HepG2 (cell line): Measurements from ENCODE around the gene PAPPA. TPM values are rescaled to one million over a fixed set of nuclear protein-coding genes. Genes with fewer than 3 reads are reported as not detected.

Experiments
- ATAC-seq: fragments of 200-7000 bp; cut with Tn5 transposase; 3 replicates; pipeline ENCODE4 v1.9.1; 2020; ENCODE audit warnings: mild to moderate bottlenecking, moderate library complexity
- BruUV-seq: library from RNA; stranded (reverse); fragments of 400-500 nt; replicated peaks from 2 replicates; lab custom pipeline; 2021; lab: Mats Ljungman, UMichigan
- CTCF ChIA-PET: fragments of 300-600 bp; formaldehyde crosslinking; extraction: SDS; loops from one replicate; lab custom pipeline; 2021; ENCODE audit warnings: low total read pairs, inconsistent platforms, low intra/inter-chr PET ratio; lab: Yijun Ruan, JAX
- POLR2A ChIA-PET: fragments of 350-600 bp; sonication (Branson Sonifier 250); formaldehyde crosslinking; loops from one replicate; lab custom pipeline; 2020; ENCODE audit warnings: antibody characterized with exemption, inconsistent platforms; lab: Yijun Ruan, JAX
- DNase-seq: peaks from one replicate; pipeline ENCODE4 v3.0.0-alpha.2; 2015; ENCODE audit warnings: low spot score
- FAIRE-seq: peaks from 3 replicates; lab custom pipeline; 2011; peaks lifted over from hg19 to GRCh38; lab: Jason Lieb, UNC
- H2AFZ ChIP-seq: one replicate; pipeline ENCODE4 v1.6.1; 2011; ENCODE audit warnings: low read length, inconsistent platforms
- H3K27ac ChIP-seq: fragments of 300-600 bp; 3 replicates; pipeline ENCODE4 v1.8.0; 2011; ENCODE audit warnings: mixed run types, mild to moderate bottlenecking, mixed read lengths, low read length, inconsistent platforms; ENCODE audit not compliant: insufficient read depth; ENCODE audit errors: extremely low read length
- H3K27me3 ChIP-seq, 2 experiments: fragments of 200-600 bp in 1 of 2; 2 replicates in 1 of 2; 3 replicates in 1 of 2; pipeline versions ENCODE4 v1.6.0 to v1.8.0; 2011; ENCODE audit warnings: low read length in 2 of 2, mild to moderate bottlenecking in 2 of 2, moderate library complexity in 2 of 2, inconsistent platforms in 1 of 2; ENCODE audit not compliant: insufficient read depth in 2 of 2, control insufficient read depth in 1 of 2
- H3K36me3 ChIP-seq, 2 experiments: fragments of 200-600 bp in 1 of 2; replicated peaks in 1 of 2; 2 replicates in 1 of 2; 3 replicates in 1 of 2; pipeline versions ENCODE4 v1.5.1 to v1.8.0; 2011; ENCODE audit warnings: low read length in 2 of 2, inconsistent platforms in 1 of 2; ENCODE audit not compliant: insufficient read depth in 2 of 2, control insufficient read depth in 1 of 2
- H3K4me1 ChIP-seq: 2 replicates; pipeline ENCODE4 v1.5.1; 2012; ENCODE audit warnings: low read length, inconsistent platforms; ENCODE audit not compliant: insufficient read depth
- H3K4me2 ChIP-seq: 2 replicates; pipeline ENCODE4 v1.6.0; 2011; ENCODE audit warnings: low read depth, low read length, inconsistent platforms
- H3K4me3 ChIP-seq, 3 experiments: fragments of 200-600 bp in 1 of 3; sonication (generic), shearing (Covaris generic) in 1 of 3; replicated peaks in 1 of 3; 2 replicates each; pipeline ENCODE4 v1.5.1; 2011 to 2016; ENCODE audit warnings: low read length in 3 of 3, inconsistent platforms in 2 of 3, low read depth in 2 of 3, mild to moderate bottlenecking in 2 of 3, control low read depth in 1 of 3, mixed read lengths in 1 of 3; ENCODE audit not compliant: insufficient read depth in 1 of 3
- H3K79me2 ChIP-seq: one replicate; pipeline ENCODE4 v1.6.1; 2011; ENCODE audit warnings: low read length, inconsistent platforms; ENCODE audit not compliant: insufficient read depth
- H3K9ac ChIP-seq: 2 replicates; pipeline ENCODE4 v1.6.0; 2011; ENCODE audit warnings: mild to moderate bottlenecking, low read depth, low read length, inconsistent platforms; ENCODE audit not compliant: insufficient read depth
- H3K9me3 ChIP-seq: 2 replicates; pipeline ENCODE4 v1.5.1; 2012; ENCODE audit warnings: mild to moderate bottlenecking, low read length
- H4K20me1 ChIP-seq: 2 replicates; pipeline ENCODE4 v1.6.0; 2011; ENCODE audit warnings: inconsistent platforms, mild to moderate bottlenecking, low read length, moderate library complexity; ENCODE audit not compliant: insufficient read depth
- IRF2 ChIP-seq: IDR thresholded peaks from 2 replicates; pipeline ENCODE4 v1.6.1; 2018; ENCODE audit warnings: missing genetic modification reagents, missing compliant biosample characterization
- KLF15 ChIP-seq: sonication (generic); formaldehyde crosslinking; IDR thresholded peaks from 2 replicates; pipeline ENCODE4 v1.8.1; 2023; ENCODE audit warnings: borderline replicate concordance, mild to moderate bottlenecking, inconsistent platforms, missing genetic modification reagents, mixed read lengths
- MAFK ChIP-seq, 2 experiments: IDR thresholded peaks in 1 of 2; conservative IDR thresholded peaks in 1 of 2; 2 replicates each; pipeline ENCODE4 v1.6.1; 2011; ENCODE audit warnings: improper control_type of control experiment in 2 of 2, low read length in 2 of 2
- WGBS: methylation state at CpG from one replicate; pipeline ENCODE4 v1.1.6; 2017; ENCODE audit warnings: low lambda C conversion rate; 5-methylcytosine and 5-hydroxymethylcytosine counted together
- in situ Hi-C: cut with HindIII; loops from 2 replicates; pipeline ENCODE4 v1.10.0; 2017; ENCODE audit warnings: low pct_unique_long_range_greater_than_20kb; ENCODE audit not compliant: extremely low pct_ligation_motif_present
- intact Hi-C: fragments of 100-400 bp; cut with micrococcal nuclease; formaldehyde crosslinking; loops from one replicate; pipeline ENCODE4 v1.10.0; 2022; ENCODE audit not compliant: unreplicated experiment
- polyA plus RNA-seq, 8 experiments: library from polyadenylated mRNA; depleted of rRNA in 3 of 8; stranded (reverse) in 7 of 8; unstranded in 1 of 8; fragments of >200 nt; fragmentation: Illumina TruSeq in 4 of 8; extraction: Trizol in 4 of 8; gene quantifications; 2 replicates each; pipeline versions ENCODE4 v1.2.1 to v1.2.3, GENCODE V29; 2011 to 2016; ENCODE audit warnings: low read depth in 4 of 8, missing spikeins in 1 of 8, mixed read lengths in 1 of 8; ENCODE audit not compliant: insufficient read depth in 1 of 8
- total RNA-seq, 5 experiments: library from RNA; depleted of rRNA; stranded (reverse); fragments of >200 nt; fragmentation: Illumina TruSeq; extraction: Trizol; gene quantifications; 2 replicates each; pipeline ENCODE4 v1.2.3, GENCODE V29; 2016; ENCODE audit warnings: low read depth in 1 of 5
- TF ChIP-seq, protein P1 (sequence below): IDR thresholded peaks from 2 replicates; pipeline ENCODE4 v1.4.0; 2020; ENCODE audit warnings: mild to moderate bottlenecking, missing genetic modification reagents
- TF ChIP-seq, protein P2 (sequence below): sonication (generic); formaldehyde crosslinking; IDR thresholded peaks from 2 replicates; pipeline ENCODE4 v1.5.1; 2020; ENCODE audit warnings: mild to moderate bottlenecking, missing genetic modification reagents, borderline replicate concordance
- TF ChIP-seq, protein P3 (sequence below): sonication (generic); formaldehyde crosslinking; IDR thresholded peaks from 2 replicates; pipeline ENCODE4 v1.5.1; 2020; ENCODE audit warnings: mild to moderate bottlenecking, missing genetic modification reagents

Gene PAPPA
- total and polyA plus RNA-seq, 2 of the 13 experiments (the other 11 are each of a cell fraction or from before 2014, with no cell fraction given), result 0.09 to 0.11 TPM

DNA sequence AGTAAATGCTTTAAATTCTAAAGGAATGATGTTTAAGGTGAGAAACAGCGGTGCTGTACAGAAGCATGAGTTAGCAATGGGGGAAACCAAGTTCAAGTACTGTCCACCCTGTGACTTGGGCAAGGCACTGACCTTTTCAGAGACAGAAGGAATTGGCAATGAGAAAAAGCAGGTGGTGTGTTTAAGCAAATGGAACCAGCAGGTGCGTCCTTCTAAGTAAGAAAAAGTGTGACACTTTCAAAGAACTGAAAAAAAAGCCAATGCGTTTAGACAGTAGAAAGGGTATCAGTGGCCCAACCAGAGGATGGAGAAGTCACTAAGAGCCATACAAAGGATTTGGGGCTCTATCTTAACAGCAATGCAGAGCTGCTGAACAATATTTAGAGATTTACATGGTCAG, 250.6 kb downstream of the PAPPA start (continued):
- TF ChIP-seq, protein P1, sequence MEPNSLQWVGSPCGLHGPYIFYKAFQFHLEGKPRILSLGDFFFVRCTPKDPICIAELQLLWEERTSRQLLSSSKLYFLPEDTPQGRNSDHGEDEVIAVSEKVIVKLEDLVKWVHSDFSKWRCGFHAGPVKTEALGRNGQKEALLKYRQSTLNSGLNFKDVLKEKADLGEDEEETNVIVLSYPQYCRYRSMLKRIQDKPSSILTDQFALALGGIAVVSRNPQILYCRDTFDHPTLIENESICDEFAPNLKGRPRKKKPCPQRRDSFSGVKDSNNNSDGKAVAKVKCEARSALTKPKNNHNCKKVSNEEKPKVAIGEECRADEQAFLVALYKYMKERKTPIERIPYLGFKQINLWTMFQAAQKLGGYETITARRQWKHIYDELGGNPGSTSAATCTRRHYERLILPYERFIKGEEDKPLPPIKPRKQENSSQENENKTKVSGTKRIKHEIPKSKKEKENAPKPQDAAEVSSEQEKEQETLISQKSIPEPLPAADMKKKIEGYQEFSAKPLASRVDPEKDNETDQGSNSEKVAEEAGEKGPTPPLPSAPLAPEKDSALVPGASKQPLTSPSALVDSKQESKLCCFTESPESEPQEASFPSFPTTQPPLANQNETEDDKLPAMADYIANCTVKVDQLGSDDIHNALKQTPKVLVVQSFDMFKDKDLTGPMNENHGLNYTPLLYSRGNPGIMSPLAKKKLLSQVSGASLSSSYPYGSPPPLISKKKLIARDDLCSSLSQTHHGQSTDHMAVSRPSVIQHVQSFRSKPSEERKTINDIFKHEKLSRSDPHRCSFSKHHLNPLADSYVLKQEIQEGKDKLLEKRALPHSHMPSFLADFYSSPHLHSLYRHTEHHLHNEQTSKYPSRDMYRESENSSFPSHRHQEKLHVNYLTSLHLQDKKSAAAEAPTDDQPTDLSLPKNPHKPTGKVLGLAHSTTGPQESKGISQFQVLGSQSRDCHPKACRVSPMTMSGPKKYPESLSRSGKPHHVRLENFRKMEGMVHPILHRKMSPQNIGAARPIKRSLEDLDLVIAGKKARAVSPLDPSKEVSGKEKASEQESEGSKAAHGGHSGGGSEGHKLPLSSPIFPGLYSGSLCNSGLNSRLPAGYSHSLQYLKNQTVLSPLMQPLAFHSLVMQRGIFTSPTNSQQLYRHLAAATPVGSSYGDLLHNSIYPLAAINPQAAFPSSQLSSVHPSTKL (CRISPR knock-in tag), result no peak
- TF ChIP-seq IRF2 (CRISPR knock-in tag), result no peak

DNA sequence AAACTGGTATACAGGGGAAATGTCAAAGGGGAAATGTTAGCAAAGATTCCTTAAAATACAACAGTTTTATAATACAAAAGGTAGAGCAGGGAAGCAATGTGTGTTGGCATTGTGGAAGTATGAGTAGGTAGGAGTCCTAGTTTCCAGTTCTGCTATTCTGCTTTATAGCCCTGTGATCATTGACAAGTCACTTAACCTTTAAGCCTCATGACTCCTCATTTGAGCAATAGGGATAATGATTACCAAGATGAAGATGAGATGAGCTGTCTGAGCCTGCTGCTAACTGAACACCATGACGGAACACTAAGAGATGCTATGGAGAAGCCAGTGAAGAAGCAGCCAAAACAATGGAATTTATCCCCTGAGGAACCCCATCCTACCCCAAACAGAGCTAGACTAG, 251.7 kb downstream of the PAPPA start:
- intact Hi-C loops (no loop called here), in situ Hi-C loops (no loop called here)
- Histone ChIP-seq H3K79me2 (no peaks in the 10 kb centered on the region), H3K4me3 (no peak overlapping the region), H2AFZ (no peak overlapping the region), H4K20me1 (no peaks in the 10 kb centered on the region), H3K4me1 (no peaks in the 10 kb centered on the region), H3K9me3 (no peaks in the 10 kb centered on the region), H3K9ac (no peak overlapping the region), H3K27ac (no peak overlapping the region), H3K27me3 (no peaks in the 10 kb centered on the region), H3K36me3 (no peaks in the 10 kb centered on the region), H3K4me2 (no peak overlapping the region)
- WGBS, result 100% methylated on average over 1 of the region's 1 CpG
- no TSS peak for BruUV-seq
- ChIA-PET CTCF (no interaction called here), POLR2A (no interaction called here)
- no peak for DNase-seq
- ATAC-seq, result no peak
- FAIRE-seq, result no peak
- TF ChIP-seq MAFK (conservative IDR thresholded peaks at IDR 0.05 in 1 of 2, IDR thresholded peaks at IDR 0.05 in 1 of 2; ENCODE audit: low read length in 2 of 2) (no peak), KLF15 (CRISPR knock-in tag) (no peak)
- TF ChIP-seq, protein P2, sequence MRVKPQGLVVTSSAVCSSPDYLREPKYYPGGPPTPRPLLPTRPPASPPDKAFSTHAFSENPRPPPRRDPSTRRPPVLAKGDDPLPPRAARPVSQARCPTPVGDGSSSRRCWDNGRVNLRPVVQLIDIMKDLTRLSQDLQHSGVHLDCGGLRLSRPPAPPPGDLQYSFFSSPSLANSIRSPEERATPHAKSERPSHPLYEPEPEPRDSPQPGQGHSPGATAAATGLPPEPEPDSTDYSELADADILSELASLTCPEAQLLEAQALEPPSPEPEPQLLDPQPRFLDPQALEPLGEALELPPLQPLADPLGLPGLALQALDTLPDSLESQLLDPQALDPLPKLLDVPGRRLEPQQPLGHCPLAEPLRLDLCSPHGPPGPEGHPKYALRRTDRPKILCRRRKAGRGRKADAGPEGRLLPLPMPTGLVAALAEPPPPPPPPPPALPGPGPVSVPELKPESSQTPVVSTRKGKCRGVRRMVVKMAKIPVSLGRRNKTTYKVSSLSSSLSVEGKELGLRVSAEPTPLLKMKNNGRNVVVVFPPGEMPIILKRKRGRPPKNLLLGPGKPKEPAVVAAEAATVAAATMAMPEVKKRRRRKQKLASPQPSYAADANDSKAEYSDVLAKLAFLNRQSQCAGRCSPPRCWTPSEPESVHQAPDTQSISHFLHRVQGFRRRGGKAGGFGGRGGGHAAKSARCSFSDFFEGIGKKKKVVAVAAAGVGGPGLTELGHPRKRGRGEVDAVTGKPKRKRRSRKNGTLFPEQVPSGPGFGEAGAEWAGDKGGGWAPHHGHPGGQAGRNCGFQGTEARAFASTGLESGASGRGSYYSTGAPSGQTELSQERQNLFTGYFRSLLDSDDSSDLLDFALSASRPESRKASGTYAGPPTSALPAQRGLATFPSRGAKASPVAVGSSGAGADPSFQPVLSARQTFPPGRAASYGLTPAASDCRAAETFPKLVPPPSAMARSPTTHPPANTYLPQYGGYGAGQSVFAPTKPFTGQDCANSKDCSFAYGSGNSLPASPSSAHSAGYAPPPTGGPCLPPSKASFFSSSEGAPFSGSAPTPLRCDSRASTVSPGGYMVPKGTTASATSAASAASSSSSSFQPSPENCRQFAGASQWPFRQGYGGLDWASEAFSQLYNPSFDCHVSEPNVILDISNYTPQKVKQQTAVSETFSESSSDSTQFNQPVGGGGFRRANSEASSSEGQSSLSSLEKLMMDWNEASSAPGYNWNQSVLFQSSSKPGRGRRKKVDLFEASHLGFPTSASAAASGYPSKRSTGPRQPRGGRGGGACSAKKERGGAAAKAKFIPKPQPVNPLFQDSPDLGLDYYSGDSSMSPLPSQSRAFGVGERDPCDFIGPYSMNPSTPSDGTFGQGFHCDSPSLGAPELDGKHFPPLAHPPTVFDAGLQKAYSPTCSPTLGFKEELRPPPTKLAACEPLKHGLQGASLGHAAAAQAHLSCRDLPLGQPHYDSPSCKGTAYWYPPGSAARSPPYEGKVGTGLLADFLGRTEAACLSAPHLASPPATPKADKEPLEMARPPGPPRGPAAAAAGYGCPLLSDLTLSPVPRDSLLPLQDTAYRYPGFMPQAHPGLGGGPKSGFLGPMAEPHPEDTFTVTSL, result no peak
- TF ChIP-seq, protein P3, sequence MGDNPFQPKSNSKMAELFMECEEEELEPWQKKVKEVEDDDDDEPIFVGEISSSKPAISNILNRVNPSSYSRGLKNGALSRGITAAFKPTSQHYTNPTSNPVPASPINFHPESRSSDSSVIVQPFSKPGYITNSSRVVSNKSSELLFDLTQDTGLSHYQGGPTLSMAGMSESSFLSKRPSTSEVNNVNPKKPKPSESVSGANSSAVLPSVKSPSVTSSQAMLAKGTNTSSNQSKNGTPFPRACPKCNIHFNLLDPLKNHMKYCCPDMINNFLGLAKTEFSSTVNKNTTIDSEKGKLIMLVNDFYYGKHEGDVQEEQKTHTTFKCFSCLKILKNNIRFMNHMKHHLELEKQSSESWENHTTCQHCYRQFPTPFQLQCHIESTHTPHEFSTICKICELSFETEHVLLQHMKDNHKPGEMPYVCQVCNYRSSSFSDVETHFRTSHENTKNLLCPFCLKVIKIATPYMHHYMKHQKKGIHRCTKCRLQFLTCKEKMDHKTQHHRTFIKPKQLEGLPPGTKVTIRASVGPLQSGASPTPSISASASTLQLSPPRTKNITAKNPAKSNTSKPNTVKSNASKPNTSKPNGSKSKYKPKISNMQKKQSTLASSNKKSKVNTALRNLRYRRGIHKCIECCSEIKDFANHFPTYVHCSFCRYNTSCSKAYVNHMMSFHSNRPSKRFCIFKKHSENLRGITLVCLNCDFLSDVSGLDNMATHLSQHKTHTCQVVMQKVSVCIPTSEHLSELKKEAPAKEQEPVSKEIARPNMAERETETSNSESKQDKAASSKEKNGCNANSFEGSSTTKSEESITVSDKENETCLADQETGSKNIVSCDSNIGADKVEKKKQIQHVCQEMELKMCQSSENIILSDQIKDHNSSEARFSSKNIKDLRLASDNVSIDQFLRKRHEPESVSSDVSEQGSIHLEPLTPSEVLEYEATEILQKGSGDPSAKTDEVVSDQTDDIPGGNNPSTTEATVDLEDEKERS (CRISPR knock-in tag), result no peak
